NCI-H1092 treated with DMSO at 0.1 percent for 48 hours (cell line): ENCODE data around the gene TYMP.
A peak's percentile ranks its signal among the peaks of the same experiment; 100 is the strongest.

Source experiments
- DNase-seq: peaks from one replicate; lab custom pipeline; 2025; lab: John Stamatoyannopoulos, UW

The TYMP gene, protein sequence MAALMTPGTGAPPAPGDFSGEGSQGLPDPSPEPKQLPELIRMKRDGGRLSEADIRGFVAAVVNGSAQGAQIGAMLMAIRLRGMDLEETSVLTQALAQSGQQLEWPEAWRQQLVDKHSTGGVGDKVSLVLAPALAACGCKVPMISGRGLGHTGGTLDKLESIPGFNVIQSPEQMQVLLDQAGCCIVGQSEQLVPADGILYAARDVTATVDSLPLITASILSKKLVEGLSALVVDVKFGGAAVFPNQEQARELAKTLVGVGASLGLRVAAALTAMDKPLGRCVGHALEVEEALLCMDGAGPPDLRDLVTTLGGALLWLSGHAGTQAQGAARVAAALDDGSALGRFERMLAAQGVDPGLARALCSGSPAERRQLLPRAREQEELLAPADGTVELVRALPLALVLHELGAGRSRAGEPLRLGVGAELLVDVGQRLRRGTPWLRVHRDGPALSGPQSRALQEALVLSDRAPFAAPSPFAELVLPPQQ

DNA sequence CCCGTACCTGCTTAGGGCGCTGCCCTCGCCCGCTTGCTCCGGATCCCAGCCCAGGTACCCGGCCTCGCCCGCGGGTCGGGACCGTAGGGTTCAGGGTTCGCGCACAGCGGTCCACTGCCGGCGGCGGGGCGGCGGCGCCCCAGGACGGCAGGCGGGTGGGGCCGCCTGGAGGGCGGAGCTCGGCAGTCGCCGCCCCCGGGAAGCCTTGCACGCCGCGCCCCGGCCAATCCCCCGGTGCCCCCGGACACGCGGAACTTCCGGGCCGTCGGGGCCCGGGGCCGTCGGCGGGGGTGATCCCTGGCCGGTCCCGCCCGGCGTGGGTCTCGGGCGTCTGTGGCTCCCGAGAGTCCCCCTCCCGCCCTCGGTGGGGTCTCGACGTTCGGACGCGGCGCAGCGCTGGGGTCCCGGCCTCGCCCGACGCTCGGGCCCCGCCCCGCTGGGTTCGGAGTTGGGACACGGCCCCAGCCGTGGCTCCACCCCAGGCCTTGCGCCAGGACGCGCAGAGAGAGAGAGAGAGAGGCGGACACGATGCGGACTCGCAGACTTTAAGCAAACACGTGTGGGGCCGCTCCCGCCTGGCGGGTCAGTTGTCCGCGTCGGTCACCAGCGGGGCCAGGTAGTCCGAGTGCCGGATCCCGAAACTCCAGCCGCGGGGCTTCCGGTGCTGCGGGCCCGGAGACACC, at the start of gene TYMP:
TSS of gene TYMP (minus strand) at position 116 of the 683 bp plus-strand sequence. CDS start 303 bp downstream, outside the sequence.
- DNase-seq: no peak

DNA sequence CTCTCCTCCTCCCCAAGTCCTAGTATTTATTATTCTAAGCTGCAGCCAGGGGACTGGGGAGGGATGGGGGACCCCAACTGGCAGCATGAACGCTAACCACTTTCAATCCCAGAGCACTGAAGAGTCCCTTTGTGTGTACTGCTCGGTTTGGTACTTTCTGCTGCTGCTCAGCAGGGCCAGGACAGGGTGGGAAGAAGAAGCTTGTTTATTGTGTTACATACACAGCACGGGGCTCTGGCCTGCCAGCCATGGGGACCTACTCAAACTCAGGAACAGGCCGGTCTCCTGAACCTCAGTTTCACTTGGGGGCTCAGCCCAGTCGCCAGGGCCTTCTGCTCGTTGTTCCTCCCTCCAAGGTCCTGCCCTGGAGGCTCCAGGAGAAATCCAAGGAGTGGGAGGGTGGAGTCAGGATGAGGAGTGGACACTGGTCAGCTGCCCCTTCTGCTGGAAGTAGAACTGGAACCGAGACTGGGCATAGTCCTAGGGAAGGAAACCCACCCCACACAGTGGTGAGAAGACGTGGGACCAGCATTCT, 49.0 kb upstream of the TYMP start:
- no peak for DNase-seq

DNA sequence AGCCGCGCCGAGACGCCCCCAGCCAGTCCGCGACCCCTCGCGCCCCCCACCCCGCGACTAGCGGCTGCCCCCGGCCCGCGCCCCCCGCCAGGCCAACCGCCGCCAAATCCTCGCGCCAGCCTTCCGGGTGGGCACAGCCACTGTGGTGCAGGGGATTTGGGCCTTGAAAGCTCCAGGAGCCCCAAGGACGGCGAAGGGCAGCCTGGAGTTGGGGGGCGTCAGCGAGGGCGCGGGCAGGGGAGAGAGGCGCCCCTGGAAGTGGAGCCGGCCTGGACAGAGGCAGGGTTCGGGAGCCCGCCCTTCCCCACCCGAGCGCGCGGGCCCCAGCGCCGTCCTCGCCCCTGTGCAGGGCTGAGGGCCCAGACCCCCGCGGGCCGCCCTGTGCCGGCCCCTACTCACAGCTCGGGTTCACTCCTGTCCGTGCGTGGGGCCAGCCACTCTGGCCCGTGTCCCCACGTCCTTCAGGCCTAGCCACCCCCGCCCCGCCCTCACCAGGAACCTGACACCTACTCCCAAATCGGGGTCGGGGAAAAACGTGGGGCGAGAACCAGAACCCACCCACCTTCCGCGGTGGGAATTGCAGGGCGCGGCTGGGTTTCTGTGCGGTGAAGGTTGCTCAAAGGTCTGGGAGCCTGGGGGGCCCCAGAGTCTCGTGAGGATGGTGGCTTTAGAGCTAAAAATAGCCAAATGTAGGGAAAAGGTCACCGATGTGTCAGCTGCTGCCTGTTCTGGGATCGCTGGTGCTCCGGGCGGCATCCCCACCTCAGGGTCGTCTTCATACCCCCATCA, 48.4 kb upstream of the TYMP start, which contains the start of gene CPT1B:
TSS of gene CPT1B (minus strand) at position 441 of the 789 bp plus-strand sequence. CDS start 512 bp downstream, outside the sequence.
- no peak for DNase-seq

DNA sequence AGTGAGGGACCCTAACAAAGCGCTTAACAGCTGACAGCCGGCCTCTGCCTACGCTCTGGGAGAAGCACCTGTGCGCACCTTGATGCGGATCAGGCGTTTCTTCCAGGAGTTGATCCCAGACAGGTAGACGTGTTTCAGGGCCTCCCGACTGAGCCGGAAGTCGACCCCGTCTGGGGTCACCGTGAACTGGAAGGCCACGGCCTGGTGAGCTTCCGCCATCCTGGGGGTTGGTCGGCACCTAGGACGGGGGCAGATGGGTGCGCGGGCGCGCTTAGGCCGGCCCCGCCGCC, 47.8 kb upstream of the TYMP start:
- DNase-seq: no peak

DNA sequence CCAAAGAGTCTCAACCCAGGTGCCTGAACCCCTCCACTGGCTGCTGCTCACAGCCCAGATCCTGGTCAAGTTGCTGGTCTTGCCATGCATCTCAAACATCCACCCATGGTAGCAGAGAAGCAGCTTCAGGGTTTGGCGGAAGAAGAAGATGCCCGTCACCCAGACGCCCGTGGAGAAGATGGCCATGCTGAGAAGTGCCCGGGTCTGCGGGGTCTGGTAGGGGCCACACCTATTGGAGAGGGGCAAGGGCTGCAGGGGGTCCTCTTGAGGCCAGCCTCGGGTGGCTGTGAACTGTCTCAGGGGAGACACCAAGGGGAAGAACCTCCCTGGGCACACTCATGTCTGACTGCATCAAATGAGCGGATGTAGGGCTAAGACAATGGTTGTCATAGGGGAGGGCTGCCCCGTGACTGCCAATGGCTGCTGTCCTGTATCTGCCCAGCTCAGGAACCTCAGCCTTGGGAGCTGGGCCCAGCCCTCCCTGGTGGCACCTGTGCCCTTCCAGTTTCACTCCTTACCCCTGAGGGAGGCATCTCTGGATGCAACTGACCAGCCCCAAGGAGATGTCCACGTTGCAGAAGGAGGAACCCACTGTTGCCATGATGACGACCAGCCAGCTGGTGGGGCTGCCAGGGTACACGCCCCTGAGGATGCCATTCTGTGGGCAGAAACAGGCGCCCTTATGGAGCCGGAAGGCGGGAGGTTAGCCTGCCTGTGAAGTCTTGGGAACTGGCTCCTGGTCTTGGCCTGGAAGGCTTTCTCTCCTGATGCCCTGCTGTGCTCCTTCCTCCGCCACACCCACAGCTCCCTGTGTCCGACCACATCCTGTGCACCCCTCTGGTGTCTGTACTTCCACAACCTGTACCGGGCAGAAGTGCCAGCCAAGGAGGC, 47.2 kb upstream of the TYMP start:
- no peak for DNase-seq

DNA sequence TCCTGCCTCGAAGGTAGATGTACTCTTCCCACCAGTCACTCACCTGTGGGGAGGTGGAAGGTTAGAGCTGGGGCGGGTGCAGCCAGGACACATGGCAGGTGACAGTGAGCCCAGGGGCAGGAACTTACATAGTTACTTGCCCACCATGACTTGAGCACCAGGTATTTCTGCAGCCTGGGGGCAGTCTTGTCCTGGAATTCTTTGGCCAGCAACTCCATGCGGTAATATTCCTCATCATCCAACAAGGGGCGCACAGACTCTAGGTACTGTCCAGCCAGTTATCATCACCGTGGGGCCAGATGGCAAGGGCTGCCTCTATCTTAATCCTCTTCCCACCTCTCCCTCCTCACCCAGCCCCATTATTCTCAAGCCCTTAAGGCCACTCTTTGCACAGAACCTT, 46.3 kb upstream of the TYMP start:
- peak; percentile 1 for DNase-seq

DNA sequence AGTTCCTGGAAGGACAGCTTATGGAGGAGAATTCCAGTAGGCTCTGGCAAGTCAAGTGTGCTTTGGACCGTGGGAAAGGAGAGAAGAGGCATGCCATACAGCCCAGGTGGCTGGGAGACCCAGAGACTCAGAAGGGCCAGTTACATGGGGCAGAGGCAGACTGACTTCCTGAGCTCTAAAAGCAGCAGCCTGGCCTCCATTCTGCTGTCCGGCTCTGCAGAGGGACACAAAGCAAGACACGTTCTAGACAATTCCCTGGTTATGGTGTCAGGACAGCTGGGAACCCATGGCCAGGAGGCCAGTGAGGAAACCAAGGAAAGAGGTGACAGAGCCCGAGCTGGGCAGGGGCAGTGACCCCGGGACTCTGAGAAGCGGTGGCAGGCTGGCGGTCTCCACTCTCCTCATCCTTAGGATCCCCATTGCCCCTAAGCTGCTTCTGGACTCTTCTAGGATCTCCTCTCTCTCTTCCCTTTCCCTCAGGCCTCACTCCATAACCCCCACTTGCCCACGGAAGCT, 45.7 kb upstream of the TYMP start:
- no peak for DNase-seq

DNA sequence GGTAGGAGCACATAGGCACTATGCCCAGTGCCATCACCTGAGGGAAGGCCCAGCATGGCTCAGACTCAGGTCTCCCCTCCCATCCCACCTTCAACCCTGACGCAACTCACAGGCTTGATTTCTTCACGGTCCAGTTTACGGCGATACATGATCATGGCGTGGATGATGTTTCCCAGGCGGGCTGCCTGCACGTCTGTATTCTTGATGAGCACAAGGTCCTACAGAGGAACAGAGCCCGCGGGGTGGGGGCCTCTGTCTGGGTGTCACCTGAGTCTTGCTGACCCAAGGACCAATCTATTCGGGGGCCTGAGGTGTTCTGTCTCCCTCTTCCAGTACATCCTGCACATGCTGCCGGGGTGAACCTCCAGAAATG, 44.6 kb upstream of the TYMP start:
- no peak for DNase-seq

DNA sequence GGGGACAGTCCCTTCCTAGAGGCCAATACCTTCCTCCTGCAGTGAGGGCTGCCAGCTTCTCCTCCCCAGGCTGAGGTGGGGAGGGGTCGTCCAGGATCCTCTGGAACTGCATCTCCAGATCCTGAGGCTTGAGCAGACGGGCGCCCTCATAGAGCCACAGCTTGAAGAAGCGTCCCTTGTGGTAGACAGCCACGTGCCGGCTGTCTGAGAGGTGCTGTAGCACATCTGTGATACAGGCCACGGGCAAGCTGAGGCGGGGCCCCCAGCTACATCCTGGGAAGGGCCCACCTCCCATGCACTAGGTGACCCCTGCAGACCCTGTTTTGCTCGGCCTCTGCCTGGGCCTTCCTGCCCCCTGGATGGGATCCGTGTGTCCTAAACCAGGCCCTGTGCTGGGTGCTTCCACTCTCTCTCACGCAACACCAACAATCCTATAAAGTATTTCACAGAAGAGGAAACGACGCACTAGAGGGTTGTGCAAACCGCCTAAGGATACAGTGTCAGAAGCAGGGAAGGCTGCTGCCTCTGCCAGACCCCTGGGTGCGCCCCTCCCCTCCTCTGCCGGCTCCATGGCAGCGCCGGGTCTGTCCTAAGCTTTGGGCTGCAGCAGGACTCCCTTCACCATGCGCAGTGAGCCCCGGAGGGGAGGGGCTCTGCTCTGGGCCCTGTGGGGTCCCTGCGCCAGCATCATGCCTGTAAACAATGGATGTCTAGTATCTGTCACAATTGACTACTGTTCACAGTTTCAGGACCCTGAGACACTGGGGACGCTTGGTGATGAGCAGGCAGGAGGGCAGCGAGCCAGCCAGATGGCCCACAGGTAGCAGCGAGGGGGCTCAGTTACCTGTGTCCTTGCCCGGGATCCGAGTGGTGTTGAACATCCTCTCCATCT, 43.9 kb upstream of the TYMP start:
- DNase-seq: no peak

DNA sequence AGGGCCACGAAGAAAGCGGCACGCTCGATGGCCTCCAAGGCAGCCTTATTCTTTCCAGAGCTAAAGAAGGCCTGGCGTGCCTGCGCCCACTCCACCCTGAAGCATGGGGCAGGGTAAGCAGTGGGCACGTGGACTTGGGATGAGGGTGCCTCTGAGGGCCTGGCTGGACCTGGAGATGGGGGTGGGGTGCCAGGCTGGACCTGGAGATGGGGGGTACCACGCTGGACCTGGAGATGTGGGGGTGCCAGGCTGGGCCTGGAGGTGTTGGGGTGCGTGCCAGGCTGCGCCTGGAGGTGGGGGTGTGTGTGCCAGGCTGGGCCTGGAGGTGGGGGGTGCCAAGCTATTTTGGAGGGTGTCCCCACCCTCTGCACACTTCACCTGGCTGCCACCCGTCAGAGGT, 43.2 kb upstream of the TYMP start:
- no peak for DNase-seq

DNA sequence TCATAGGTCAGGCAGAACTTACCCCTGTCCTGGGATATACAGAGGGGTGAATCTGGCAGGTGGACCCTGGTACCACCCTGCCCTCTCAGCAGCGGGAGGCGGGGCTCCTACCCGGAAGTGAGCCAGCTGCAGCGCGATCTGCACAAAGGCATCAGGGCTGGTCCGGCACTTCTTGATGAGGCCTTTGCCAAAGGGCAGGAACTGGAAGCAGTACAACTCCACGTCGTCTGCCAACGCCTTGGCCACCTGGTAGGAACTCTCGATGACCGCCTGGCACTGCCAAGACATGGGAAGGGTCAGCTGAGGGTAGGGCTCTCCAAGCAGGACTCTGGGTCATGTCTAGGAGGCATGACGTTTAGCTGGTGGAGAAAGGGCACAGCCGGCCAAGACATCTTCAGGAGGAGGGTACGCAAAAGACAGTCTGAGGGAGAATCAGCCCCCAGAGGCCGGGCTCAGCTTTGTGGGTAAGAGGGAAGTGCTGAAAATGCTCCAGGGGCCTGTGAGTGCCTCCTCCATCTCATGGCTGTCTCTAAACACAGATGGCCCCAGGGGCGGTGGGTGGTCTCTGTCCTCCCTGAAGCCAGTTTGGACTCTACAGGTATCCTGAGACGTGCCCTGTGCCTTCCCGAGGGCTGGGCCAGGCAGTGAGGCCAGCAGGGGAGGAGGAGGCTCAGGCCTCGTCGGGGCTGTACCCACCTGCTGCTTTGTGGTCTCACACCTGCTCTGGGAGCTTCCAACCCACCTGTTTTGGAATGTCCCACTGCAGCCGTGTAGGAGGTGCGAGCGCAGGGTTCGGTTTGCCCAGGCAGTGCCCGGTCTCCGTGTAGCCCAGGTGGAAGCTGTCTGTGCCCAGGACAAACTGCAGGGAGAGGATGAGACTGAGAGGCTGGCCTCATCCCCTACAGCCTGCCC, 41.7 kb upstream of the TYMP start:
- no peak for DNase-seq

DNA sequence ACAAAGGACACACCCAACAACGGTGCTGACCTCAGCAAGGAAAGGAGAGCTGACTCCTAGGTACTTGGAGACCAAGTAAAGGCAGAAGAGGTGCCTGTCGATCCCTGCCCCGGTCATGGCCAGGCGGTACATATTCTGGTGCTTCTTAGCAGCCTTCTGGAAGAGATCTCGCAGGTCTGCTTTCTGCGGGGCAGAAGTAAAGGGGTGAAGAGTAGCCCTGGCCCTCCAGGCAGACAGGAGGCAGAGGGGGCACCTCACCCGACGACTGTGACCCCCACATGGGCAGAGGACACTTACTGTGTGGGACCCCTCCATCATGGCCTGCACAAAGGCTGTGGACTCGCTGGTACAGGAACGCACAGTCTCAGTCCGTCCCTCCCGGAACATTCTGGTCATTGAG, 41.0 kb upstream of the TYMP start:
- no peak for DNase-seq

DNA sequence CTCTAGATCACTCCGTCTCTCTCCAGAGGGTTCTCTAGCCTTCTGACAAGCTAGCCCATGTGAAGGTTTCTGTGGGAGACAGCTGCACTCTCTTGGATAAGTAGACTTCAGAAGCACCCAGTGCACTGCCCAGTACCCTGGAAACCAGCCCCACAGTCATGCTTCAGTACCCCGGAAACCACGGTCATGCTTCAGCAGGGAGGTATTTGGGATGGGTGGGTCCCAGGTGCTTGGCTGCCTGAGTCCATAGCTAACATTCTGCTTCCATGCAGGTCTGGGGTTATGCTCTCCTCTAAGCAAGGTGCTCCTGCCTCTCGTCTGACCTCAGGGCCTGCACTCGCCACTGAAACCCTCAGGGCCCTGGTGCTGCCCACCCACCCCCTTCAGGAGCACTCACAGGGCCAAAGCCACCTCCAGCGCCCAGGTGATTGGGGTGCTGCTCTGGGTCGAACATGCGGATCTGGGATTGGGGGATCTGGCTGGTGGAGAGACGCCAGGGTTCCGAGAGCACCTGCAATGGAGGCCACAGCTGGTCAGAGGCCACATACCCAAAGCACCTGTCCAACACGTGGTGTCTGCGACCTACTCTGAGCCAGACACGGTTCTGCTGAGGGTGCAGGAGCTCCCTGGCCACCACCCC, 40.2 kb upstream of the TYMP start:
- DNase-seq: no peak

DNA sequence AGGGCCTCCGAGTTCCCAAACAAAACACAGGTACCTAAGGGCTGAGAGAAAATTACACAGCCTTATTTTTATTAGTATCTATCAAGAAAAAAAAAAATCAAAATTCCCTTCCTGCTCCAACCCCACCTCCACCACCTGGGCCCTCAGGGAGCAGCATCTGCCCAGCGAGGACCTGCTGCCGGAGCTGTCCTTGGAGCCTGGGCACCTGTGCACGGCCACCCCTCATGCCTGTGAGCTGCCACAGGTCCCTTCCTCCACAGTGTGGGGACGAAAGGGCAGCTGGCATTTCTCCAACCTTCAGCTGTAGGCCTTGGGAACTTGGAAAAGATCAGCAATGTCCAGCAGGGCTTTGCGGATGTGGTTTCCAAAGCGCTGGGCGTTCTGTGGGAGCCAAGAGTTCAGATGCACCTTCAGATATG, 39.2 kb upstream of the TYMP start:
- DNase-seq: no peak

DNA sequence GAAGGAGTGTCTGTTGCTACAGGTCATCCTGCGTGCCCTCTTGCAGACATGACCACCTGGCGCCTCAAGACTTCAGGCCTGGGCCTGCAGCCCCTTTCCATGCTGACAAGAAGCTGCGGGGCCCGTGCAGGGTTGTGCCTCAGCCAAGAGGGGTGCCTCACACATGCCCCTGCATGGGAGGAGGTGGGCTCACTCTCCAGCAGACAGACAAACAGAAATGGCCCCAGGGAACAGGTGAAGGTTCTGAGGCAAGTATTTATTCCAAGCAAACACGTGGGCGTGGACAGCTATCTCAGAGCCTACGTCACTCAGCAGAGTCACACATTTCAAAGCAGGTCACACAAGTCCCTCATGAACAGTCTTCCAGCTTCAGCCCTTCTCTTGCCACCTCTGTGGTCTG, 38.8 kb upstream of the TYMP start:
- no peak for DNase-seq

DNA sequence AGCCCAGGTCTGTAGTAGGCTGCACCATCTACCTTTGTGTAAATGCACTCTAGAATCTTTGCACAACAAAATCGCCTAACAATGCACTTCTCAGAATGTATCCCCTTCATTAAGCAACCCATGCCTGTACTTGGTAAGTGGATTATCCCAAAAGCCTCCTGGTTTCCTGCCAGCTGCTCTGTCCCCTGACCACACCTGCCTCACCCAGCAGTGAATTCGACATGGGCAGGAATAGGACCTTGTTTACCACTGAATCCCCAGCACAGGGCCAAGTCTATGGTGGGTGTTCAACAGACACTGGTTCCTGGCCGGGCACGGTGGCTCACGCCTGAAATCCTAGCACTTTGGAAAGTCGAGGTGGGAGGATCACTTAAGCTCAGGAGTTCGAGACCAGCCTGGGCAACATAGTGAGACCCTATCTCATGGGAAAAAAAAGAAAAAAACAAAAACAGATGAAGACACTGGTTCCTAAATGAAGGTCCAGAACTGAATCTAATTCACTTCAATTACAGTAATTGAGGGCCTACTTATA, 38.0 kb upstream of the TYMP start:
- DNase-seq: no peak

DNA sequence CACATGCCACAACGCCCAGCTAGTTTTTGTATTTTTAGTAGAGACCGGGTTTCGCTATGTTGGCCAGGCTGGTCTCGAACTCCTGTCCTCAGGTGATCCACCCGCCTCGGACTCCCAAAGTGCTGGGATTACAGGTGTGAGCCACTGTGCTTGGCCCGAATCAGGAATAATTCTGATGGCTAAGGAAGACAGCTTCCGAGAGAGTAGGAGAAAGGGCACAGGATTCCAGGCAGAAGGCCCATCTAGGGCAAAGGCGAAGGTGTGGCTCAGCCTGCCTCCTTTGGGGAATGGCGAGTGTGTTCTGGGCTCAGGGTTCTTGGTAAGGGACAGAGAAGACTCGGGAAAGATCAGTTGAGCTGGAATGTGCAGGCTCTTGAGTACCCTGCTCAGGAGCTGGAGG, 34.5 kb upstream of the TYMP start:
- DNase-seq: no peak

DNA sequence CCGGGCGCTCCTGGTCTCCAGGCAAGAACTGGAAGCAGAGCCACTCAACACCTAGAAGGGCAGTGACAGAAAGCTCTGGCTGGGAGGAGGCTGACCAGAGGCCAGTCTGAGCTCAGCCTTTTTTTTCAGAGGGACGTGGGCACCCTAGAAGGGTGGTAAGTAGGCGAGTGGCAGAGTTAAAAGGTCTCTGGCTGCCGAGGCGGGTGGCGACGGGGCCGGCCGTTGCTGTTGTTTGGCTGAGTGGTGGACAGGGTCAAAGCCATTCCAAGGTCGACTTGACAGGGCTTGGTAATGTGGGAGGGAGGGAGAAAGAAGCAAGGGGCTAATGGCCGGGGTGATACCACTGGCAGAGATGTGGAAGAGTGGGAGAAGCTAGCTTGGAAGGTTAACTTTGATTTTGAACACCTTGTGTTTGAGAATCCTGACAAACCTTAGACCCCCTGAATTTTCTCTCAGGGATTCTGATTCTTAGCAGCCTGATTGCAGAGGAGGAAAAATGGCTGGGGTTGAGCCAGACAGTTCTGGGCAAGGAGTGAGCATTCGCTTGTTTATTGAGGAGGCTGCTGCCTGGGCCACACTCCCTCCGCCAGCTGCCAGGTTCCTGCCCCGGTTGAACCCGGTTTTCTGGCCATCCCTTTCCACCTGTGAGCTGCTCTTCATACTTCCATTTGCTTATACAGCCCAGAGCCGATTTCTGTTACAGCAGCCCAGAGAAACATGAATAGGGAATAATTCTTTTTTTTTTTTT, 33.8 kb upstream of the TYMP start:
- DNase-seq: no peak
